ENCODE measurements around the gene CCDC88C.

The CCDC88C gene

GRCh38 chr14:91380610-91381371, 36.8 kb downstream of the CCDC88C start:
- DNase-seq (ENCODE audit: low read depth in 2 of 2): no peak

GRCh38 chr14:91380123-91380522, 37.5 kb downstream of the CCDC88C start:
- DNase-seq (ENCODE audit: low read depth in 2 of 2): no peak

GRCh38 chr14:91379579-91379932, 38.1 kb downstream of the CCDC88C start:
- DNase-seq (ENCODE audit: low read depth in 2 of 2): no peak

- DNase-seq (ENCODE audit: low read depth in 2 of 2): no peak
Measured at GRCh38 chr14:91378930-91379578, 38.6 kb downstream of the CCDC88C start.

DNA sequence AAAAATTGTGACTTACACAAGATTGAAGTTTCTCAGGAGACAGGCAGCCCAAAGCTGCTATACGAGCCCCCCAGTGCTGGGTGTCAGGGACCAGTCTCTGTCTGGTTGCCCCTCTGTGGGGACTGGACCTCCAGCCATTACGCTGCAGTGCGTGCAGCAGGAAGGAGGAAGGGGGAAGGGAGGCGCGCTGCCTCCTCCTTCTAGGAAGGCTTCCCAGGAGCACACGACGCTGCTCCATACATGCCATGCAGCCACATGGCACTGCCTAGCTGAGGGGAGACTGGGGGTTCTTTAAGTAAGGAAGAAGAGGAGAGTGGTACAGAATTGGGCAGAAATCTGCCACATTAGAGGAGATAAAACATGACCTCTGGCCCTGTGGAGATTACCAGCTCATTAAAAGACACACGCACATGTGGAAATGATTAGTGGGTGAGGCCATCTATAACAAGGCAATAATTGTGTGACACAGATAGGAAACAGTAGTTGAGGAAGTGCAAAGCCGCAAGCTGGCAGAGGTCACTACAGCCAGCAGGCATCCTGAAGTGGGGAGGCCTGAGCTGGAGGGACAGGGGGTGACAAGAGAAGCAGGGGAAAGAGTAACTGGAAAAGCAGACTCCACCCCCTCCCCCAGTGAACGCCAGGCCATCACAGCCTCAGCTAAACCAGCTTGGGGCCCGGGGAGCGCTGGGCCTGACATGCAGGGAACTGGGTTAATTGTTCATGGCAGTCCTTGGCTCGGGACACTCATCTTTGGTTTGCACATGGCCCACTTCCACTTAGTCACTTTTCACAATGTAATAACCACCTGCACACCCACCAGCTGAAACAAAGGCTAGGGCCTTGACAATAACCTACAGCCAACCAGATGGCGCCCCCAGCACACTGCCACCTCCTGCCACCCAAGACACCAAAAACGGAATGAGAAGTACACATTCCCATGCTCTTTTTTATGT, 39.6 kb downstream of the CCDC88C start:
- no peak for DNase-seq (ENCODE audit: low read depth in 2 of 2)

- no peak for DNase-seq (ENCODE audit: low read depth in 2 of 2)
Measured at GRCh38 chr14:91376547-91377477, 40.8 kb downstream of the CCDC88C start.

DNA sequence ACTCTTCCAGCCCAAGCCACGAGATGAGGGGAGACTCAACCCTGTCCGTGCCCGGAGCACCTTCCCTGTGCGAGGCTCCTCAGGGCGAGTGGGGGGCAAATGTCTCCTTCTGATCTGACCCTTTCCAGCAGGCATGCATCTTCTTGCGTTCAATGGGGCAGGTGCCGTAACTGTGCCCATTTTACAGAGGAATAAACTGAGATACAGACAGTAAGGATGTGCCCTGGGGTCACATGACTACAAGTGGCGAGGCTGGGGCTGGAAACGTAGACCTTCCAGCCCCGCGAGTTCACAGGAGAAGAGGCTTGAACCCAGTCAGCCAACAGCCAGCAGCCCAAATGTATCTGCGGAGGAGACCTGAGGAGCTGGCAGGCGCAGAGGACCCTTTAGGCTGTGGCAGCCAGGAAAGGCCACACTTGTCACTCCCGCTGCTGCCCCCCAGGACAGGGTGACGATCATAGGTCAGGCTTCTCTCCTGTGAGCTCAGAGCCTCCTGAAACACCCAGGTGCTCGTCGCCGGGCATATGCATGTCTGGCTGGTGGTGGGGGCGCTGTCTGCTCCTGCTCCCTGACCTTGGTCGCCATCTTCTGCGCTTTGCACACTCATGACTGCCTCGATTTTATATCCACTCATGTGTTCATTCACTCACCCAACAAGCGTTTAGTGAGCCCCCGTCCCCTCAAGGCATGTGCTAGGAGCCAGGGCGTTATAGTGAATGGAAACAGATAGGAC, 41.7 kb downstream of the CCDC88C start:
- no peak for DNase-seq (ENCODE audit: low read depth in 2 of 2)

DNA sequence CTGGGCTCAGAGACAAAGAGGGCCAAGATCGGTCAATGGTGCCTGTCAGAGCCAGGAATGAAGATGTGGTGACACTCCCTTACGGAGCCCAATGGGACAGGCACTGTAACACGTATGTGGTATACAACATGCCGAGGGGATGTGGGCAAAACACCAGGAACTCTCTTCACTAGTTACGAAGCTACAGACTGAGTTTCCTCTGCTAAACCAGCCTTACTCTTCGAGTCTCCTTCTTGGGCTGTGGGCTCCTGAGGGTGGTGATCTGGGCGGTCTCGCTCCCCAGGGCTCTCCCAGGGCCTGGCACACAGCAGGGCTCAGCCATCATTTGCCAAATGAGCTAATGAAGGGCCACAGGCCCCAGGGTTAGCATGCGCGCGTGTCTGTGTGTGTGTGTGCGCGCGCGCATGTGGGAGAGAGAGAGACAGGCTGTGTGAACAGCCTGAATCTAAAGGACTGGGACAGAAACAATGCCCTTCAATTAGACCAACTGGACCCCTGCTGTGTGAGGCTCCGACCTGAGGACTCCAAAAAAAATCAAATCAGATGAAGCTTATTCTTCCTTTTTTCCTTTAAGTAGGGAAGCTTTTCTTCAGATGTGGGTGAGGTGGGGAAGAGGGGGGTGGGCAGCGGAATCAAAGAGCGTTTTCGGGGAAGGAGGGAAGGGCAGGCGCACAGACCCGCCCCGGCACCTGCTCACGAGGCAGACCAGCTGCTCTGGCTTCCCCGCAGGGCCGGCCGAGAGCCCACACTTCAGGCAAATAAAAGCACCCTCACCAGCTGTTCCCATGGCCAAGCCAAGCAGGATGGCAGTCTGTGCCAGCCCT, 42.5 kb downstream of the CCDC88C start:
- DNase-seq (ENCODE audit: low read depth in 2 of 2): no peak

- DNase-seq (ENCODE audit: low read depth in 2 of 2): no peak
Measured at GRCh38 chr14:91374287-91374878, 43.2 kb downstream of the CCDC88C start.

DNA sequence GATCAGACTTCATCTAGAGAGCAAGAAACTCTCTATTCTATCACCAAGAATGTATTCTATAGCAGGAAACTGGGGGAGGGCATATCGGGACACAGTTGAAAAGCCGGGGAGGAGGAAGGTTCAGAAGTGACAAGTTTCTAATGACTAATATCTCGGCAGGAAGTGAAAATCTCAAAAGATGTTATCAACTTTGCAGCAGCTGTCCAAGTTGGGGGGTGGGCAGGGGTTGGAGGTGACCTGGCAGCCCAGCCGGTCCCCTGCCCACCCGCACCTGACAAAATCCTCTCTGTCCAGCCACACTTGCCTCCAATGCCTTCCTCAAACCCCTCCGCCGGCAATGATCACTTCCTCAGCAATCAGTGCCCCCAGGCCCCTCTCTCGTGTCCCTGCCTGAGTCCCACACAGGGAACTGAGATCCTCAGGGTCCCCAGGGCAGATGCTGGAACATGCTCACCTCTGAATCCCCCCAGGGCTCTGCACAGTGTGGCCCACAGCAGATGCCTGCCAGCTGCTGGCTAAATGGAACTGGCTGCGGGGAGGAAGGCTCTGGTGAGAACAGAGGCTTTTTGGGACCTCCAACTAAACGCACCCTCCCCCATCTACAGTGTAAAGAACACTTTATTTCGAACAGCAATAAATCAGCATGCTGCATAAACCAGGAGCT, 43.9 kb downstream of the CCDC88C start:
- DNase-seq (ENCODE audit: low read depth in 2 of 2): peak in 1 of 2 donors; percentile 46

GRCh38 chr14:91372671-91373495, 44.7 kb downstream of the CCDC88C start:
- DNase-seq (ENCODE audit: low read depth in 2 of 2): no peak

DNA sequence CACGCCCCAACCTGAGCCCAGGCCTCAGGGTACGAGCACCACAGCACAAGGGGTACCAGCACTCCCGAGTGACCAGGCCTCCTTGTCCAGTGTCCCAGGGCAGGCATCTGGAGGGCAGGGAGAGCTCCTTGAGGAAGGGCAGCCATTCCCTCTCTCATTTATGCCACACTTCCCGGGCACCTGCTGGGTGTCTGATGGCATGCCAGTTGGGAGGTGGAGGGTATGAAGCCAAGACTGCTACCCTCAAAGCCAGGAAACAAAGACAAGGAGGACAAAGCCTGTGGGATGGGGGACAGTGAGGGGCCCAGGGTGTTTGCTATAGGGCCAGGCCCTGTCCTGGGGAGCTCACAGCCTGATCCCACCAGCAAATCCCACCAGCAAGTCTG, 45.6 kb downstream of the CCDC88C start:
- DNase-seq (ENCODE audit: low read depth in 2 of 2): no peak

DNA sequence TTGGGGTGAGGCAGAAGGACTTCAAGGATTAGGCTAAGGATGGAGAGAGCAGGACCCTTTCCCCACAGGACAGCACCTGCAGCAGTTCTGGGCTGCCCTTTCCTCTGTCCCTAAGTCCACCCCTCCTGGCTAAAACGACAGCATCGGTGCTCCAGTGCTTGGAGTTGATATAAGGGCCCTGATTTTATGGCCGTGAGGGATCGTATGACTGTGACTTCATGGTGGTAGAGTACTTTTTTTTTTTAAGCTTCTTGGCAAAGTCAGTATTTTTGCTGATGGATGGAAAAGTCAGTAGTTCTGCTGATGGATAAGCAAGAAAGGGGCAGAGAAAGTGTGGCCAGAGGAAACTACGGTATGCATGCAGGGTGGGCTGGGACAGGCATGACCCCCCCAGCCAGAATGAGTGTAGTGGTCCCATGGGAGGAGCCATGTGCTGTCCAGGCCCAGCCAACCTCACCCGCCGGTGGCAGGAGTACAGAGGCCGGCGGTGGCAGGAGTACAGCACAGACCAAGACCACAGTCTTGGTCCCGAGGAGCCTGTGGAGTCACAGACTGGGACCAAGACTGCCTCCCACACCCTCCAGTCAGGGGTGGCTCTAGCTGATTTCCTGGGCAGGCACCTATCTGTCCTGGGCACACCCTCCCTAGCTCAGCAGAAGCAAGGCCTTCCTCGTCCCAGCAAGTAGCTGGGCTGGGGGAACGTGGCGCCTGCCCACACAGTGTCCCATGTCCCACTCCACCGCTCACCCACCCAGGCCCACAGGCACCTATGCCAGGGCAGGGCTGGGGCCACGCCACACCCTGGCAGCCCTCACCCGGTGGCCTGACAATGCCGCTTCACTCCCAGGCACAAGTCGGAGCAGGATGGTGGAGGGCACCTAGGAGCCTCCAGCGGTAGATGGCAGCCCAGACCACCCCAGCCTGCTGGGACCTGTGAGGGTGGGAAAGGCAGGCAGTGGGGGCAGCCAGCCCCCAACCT, 46.3 kb downstream of the CCDC88C start:
- DNase-seq (ENCODE audit: low read depth in 2 of 2): no peak

DNA sequence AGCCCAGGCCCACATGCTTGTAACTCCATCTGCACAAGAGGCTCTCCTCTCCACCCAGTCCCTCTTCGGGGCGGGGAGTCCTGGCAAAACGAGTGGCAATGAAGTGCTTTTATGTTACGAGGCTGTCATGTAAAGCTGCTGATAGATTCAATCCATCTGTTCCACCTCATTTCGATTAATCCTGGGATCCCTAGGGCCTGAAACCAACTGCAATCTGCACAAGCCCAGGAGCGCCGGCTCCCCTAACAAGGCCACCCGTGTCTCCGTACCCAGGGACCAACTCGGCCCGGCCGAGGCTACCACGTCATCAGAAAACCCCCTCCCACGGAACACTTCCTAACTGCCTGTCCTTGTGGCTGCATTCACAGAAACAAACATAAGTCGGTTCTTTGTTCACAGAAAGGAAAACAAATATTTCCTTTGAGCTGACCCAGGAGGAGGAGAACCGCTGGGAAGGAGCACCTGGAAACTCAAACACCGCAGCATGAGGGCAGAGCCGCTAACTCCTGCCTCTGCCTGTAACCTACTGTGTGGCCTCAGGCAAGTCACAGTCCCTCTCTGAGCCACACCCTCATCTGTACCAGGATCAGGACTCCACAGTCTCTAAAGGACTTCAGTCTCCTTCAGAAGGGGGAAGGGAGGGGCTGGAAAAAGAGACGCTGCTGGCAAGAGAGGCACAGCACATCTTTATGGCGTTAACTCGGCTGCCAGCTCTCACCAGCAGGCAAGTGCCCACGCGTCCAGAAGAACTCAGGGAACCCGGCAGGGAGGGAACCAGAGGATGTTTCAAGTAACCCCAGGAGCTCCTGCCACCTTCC, 47.8 kb downstream of the CCDC88C start:
- no peak for DNase-seq (ENCODE audit: low read depth in 2 of 2)

- no peak for DNase-seq (ENCODE audit: low read depth in 2 of 2)
Measured at GRCh38 chr14:91368776-91369416, 48.7 kb downstream of the CCDC88C start.

Data from stimulated activated CD8-positive, alpha-beta memory T cell treated with anti-CD3 and anti-CD28 coated beads, Interleukin-15, amount 100 ng/mL, for 4 hours (primary cell).